Body of pancreas (tissue), 4 donors: ENCODE measurements around the gene TTC21B.

Experiments used
- POLR2A ChIP-seq, 3 donors: fragments of 450-650 bp; IDR thresholded peaks; one replicate each; pipeline ENCODE4 v1.6.1; 2016; ENCODE audit warnings: antibody characterized with exemption in 3 of 3, mild to moderate bottlenecking in 2 of 3
- TF ChIP-seq, protein P1 (sequence below), 7 experiments: fragments of 450-650 bp in 4 of 7; fragments of 200-600 bp in 3 of 7; sonication (generic) in 3 of 7; IDR thresholded peaks; one replicate each; pipeline ENCODE4 v1.5.1; 2016 to 2019; ENCODE audit warnings: antibody characterized with exemption in 7 of 7

DNA sequence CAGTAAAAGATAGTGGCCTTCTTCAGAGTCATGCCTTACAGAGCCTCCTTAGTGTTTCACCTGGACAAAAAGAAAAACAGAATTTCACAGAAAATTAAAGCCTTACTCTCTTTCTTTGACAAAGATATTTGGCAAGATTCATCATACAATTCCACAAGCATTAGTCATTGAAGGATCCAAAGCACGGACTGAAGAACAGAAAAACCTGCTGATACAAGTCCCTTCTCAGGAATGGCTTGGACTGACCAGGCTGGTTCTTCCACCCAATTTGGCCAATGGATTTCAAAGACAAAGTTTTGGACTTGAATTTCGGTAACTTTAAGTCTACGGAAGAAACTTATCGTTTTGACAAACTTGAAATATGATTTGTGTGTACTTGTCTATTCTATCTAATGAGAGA, 120.4 kb downstream of the TTC21B start:
- no peak for TF ChIP-seq POLR2A (IDR thresholded peaks at IDR 0.05)
- TF ChIP-seq, protein P1, sequence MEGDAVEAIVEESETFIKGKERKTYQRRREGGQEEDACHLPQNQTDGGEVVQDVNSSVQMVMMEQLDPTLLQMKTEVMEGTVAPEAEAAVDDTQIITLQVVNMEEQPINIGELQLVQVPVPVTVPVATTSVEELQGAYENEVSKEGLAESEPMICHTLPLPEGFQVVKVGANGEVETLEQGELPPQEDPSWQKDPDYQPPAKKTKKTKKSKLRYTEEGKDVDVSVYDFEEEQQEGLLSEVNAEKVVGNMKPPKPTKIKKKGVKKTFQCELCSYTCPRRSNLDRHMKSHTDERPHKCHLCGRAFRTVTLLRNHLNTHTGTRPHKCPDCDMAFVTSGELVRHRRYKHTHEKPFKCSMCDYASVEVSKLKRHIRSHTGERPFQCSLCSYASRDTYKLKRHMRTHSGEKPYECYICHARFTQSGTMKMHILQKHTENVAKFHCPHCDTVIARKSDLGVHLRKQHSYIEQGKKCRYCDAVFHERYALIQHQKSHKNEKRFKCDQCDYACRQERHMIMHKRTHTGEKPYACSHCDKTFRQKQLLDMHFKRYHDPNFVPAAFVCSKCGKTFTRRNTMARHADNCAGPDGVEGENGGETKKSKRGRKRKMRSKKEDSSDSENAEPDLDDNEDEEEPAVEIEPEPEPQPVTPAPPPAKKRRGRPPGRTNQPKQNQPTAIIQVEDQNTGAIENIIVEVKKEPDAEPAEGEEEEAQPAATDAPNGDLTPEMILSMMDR (IDR thresholded peaks at IDR 0.05): no peak
